Measurements from ENCODE around the gene UBASH3A.

GRCh38 chr21:42446531-42446930, 42.8 kb downstream of the UBASH3A start:
- TF ChIP-seq EP300 (IDR thresholded peaks at IDR 0.05) (no peak), POLR2A (IDR thresholded peaks at IDR 0.05; ENCODE audit: low read length) (no peak), CTCF (IDR thresholded peaks at IDR 0.05) (no peak), ELK1 (IDR thresholded peaks at IDR 0.05; ENCODE audit: low read depth, low read length) (no peak), USF2 (IDR thresholded peaks at IDR 0.05) (no peak), SMC3 (IDR thresholded peaks at IDR 0.05) (no peak), MYC (IDR thresholded peaks at IDR 0.05; ENCODE audit: borderline replicate concordance, low read length) (no peak), HDAC2 (IDR thresholded peaks at IDR 0.05) (no peak)

All from A549 (cell line).